K562 (cell line): ENCODE data around the gene DMAC1. TPM values are rescaled to one million over a fixed set of nuclear protein-coding genes. Genes with fewer than 3 reads are reported as not detected.
A peak's percentile ranks its signal among the peaks of the same experiment; 100 is the strongest.

Source experiments
- ARID1B ChIP-seq: fragments of 450-650 bp; IDR thresholded peaks from 2 replicates; pipeline ENCODE4 v1.6.1; 2016; ENCODE audit warnings: antibody characterized with exemption, mild to moderate bottlenecking, inconsistent platforms
- FIP1L1 ChIP-seq: fragments of 200-400 bp; formaldehyde crosslinking; IDR thresholded peaks from 2 replicates; pipeline ENCODE4 v1.6.1; 2018; ENCODE audit warnings: mild to moderate bottlenecking, low read depth, low read length; ENCODE audit not compliant: poor library complexity, severe bottlenecking
- GTF2A2 ChIP-seq: IDR thresholded peaks from 2 replicates; pipeline ENCODE4 v1.6.1; 2016; ENCODE audit warnings: mild to moderate bottlenecking, missing genetic modification characterization, missing compliant biosample characterization
- HDAC8 ChIP-seq: fragments of 450-650 bp; IDR thresholded peaks from 2 replicates; pipeline ENCODE4 v1.6.1; 2016; ENCODE audit warnings: mild to moderate bottlenecking, missing genetic modification characterization, moderate library complexity, missing compliant biosample characterization
- HLTF ChIP-seq: fragments of 450-650 bp; IDR thresholded peaks from 2 replicates; pipeline ENCODE4 v1.6.1; 2016
- KDM5B ChIP-seq: fragments of 200-600 bp; sonication (generic); IDR thresholded peaks from 2 replicates; pipeline ENCODE4 v1.6.1; 2012; ENCODE audit warnings: low read depth, mild to moderate bottlenecking, moderate library complexity, low read length, control low read depth, inconsistent platforms; ENCODE audit not compliant: insufficient replicate concordance
- MTA3 ChIP-seq: fragments of 450-650 bp; formaldehyde crosslinking; IDR thresholded peaks from 2 replicates; pipeline ENCODE4 v1.6.1; 2017; ENCODE audit warnings: mild to moderate bottlenecking, borderline replicate concordance
- NFIC ChIP-seq: fragments of 450-650 bp; IDR thresholded peaks from 2 replicates; pipeline ENCODE4 v1.6.1; 2017; ENCODE audit warnings: mild to moderate bottlenecking, inconsistent platforms
- PPARD ChIP-seq: fragments of 250-450 bp; sonication (Bioruptor Pico); IDR thresholded peaks from 2 replicates; pipeline ENCODE4 v1.8.0; 2022; ENCODE audit warnings: inconsistent platforms, mild to moderate bottlenecking, moderate library complexity
- PRMT5 ChIP-seq: sonication (generic); formaldehyde crosslinking; IDR thresholded peaks from 2 replicates; pipeline ENCODE4 v1.5.0; 2020; ENCODE audit warnings: missing genetic modification reagents
- TSC22D4 ChIP-seq: fragments of 450-650 bp; IDR thresholded peaks from 2 replicates; pipeline ENCODE4 v1.6.1; 2016; ENCODE audit warnings: missing genetic modification characterization, missing biosample characterization, control low read depth
- ZNF124 ChIP-seq: sonication (generic); formaldehyde crosslinking; IDR thresholded peaks from 2 replicates; pipeline ENCODE4 v1.8.1; 2022; ENCODE audit warnings: missing genetic modification reagents
- polyA plus RNA-seq, 8 experiments: library from polyadenylated mRNA; depleted of rRNA in 4 of 8; stranded (reverse) in 5 of 8; unstranded in 3 of 8; fragments of >200 nt; fragmentation: Nextera tagmentation in 2 of 8; fragmentation: Illumina TruSeq in 1 of 8; extraction: Ambion mirVana in 2 of 8; extraction: Trizol in 1 of 8; gene quantifications; 2 replicates each; pipeline versions ENCODE4 v1.2.1 to v1.2.3, GENCODE V29; 2011 to 2014; ENCODE audit warnings: inconsistent platforms in 1 of 8, missing spikeins in 1 of 8
- total RNA-seq, 7 experiments: library from RNA; depleted of rRNA in 6 of 7; stranded (reverse); fragments of >200 nt in 6 of 7; fragmentation: Illumina TruSeq in 2 of 7; extraction: Trizol in 2 of 7; gene quantifications; 2 replicates each; pipeline versions ENCODE4 v1.2.1 to v1.2.3, GENCODE V29; 2011 to 2021; ENCODE audit warnings: low replicate concordance in 1 of 7
- TF ChIP-seq, protein P1 (sequence below): sonication (generic); formaldehyde crosslinking; IDR thresholded peaks from 2 replicates; pipeline ENCODE4 v1.8.0; 2023; ENCODE audit warnings: mild to moderate bottlenecking, missing genetic modification reagents
- TF ChIP-seq, protein P2 (sequence below): fragments of 450-650 bp; IDR thresholded peaks from 2 replicates; pipeline ENCODE4 v1.6.1; 2017; ENCODE audit warnings: antibody characterized with exemption, mild to moderate bottlenecking
- TF ChIP-seq, protein P3 (sequence below): sonication (generic); formaldehyde crosslinking; IDR thresholded peaks from 2 replicates; pipeline ENCODE4 v1.8.1; 2022; ENCODE audit warnings: missing genetic modification reagents
- TF ChIP-seq, protein P4 (sequence below): sonication (generic); formaldehyde crosslinking; IDR thresholded peaks from 2 replicates; pipeline ENCODE4 v1.8.0; 2022; ENCODE audit warnings: mild to moderate bottlenecking, missing genetic modification reagents, borderline replicate concordance

Gene DMAC1
- total and polyA plus RNA-seq, 9 of the 15 experiments (the other 6 are each of a cell fraction or from before 2014, with no cell fraction given) = 15.9 to 94.4 (median 38.4) TPM

DNA sequence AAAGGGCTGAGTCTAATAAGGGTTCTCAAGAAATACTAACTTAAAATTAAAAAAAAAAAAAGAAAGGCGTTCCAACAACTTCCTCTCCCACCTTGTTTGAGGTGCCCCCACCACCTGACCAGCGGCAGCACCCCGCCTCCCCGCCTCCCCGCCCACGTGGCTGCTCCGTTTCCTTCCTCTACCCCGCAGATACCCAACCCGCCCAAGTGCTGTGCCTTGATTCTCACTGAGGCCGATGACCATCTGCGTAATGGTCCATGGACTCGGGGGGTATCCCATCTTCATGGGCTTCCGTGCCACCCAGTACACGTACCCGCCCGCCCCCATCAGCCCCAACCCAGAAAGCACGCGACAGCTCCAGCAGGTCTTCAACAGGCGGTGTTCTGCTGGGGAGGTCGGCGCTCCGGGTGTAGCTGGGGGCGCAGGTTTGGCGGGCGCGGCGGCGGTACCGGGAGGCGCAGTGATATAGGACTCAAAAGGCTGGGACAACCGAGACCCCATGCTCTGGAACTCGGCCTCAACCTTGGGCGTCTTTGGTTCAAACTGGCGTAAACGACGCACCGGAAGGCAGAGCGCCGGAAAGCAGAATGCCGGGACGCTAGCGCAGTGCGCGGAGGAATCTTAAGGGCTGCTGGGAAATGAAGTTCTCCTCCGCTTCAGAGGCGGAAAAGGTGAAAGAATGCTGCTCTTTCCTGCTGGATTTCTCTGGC is at the start of gene DMAC1 (continued):
- TF ChIP-seq, protein P1, sequence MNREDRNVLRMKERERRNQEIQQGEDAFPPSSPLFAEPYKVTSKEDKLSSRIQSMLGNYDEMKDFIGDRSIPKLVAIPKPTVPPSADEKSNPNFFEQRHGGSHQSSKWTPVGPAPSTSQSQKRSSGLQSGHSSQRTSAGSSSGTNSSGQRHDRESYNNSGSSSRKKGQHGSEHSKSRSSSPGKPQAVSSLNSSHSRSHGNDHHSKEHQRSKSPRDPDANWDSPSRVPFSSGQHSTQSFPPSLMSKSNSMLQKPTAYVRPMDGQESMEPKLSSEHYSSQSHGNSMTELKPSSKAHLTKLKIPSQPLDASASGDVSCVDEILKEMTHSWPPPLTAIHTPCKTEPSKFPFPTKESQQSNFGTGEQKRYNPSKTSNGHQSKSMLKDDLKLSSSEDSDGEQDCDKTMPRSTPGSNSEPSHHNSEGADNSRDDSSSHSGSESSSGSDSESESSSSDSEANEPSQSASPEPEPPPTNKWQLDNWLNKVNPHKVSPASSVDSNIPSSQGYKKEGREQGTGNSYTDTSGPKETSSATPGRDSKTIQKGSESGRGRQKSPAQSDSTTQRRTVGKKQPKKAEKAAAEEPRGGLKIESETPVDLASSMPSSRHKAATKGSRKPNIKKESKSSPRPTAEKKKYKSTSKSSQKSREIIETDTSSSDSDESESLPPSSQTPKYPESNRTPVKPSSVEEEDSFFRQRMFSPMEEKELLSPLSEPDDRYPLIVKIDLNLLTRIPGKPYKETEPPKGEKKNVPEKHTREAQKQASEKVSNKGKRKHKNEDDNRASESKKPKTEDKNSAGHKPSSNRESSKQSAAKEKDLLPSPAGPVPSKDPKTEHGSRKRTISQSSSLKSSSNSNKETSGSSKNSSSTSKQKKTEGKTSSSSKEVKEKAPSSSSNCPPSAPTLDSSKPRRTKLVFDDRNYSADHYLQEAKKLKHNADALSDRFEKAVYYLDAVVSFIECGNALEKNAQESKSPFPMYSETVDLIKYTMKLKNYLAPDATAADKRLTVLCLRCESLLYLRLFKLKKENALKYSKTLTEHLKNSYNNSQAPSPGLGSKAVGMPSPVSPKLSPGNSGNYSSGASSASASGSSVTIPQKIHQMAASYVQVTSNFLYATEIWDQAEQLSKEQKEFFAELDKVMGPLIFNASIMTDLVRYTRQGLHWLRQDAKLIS (CRISPR knock-in tag) = no peak
- TF ChIP-seq ARID1B = no peak
- TF ChIP-seq HLTF = no peak
- TF ChIP-seq MTA3 = no peak
- TF ChIP-seq GTF2A2 (tag) = no peak
- TF ChIP-seq TSC22D4 (tag) = no peak
- no peak for TF ChIP-seq PPARD (CRISPR knock-in tag)
- no peak; the same call in 1 of the 2 replicates for TF ChIP-seq NFIC
- TF ChIP-seq FIP1L1 = no peak
- no peak for TF ChIP-seq PRMT5 (CRISPR knock-in tag)
- peak; percentile 48 for TF ChIP-seq KDM5B
- TF ChIP-seq, protein P2, sequence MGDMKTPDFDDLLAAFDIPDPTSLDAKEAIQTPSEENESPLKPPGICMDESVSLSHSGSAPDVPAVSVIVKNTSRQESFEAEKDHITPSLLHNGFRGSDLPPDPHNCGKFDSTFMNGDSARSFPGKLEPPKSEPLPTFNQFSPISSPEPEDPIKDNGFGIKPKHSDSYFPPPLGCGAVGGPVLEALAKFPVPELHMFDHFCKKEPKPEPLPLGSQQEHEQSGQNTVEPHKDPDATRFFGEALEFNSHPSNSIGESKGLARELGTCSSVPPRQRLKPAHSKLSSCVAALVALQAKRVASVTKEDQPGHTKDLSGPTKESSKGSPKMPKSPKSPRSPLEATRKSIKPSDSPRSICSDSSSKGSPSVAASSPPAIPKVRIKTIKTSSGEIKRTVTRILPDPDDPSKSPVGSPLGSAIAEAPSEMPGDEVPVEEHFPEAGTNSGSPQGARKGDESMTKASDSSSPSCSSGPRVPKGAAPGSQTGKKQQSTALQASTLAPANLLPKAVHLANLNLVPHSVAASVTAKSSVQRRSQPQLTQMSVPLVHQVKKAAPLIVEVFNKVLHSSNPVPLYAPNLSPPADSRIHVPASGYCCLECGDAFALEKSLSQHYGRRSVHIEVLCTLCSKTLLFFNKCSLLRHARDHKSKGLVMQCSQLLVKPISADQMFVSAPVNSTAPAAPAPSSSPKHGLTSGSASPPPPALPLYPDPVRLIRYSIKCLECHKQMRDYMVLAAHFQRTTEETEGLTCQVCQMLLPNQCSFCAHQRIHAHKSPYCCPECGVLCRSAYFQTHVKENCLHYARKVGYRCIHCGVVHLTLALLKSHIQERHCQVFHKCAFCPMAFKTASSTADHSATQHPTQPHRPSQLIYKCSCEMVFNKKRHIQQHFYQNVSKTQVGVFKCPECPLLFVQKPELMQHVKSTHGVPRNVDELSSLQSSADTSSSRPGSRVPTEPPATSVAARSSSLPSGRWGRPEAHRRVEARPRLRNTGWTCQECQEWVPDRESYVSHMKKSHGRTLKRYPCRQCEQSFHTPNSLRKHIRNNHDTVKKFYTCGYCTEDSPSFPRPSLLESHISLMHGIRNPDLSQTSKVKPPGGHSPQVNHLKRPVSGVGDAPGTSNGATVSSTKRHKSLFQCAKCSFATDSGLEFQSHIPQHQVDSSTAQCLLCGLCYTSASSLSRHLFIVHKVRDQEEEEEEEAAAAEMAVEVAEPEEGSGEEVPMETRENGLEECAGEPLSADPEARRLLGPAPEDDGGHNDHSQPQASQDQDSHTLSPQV = no peak
- no peak for TF ChIP-seq ZNF124 (CRISPR knock-in tag)
- TF ChIP-seq HDAC8 (tag) = no peak
- TF ChIP-seq, protein P3, sequence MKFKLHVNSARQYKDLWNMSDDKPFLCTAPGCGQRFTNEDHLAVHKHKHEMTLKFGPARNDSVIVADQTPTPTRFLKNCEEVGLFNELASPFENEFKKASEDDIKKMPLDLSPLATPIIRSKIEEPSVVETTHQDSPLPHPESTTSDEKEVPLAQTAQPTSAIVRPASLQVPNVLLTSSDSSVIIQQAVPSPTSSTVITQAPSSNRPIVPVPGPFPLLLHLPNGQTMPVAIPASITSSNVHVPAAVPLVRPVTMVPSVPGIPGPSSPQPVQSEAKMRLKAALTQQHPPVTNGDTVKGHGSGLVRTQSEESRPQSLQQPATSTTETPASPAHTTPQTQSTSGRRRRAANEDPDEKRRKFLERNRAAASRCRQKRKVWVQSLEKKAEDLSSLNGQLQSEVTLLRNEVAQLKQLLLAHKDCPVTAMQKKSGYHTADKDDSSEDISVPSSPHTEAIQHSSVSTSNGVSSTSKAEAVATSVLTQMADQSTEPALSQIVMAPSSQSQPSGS = no peak
- TF ChIP-seq, protein P4, sequence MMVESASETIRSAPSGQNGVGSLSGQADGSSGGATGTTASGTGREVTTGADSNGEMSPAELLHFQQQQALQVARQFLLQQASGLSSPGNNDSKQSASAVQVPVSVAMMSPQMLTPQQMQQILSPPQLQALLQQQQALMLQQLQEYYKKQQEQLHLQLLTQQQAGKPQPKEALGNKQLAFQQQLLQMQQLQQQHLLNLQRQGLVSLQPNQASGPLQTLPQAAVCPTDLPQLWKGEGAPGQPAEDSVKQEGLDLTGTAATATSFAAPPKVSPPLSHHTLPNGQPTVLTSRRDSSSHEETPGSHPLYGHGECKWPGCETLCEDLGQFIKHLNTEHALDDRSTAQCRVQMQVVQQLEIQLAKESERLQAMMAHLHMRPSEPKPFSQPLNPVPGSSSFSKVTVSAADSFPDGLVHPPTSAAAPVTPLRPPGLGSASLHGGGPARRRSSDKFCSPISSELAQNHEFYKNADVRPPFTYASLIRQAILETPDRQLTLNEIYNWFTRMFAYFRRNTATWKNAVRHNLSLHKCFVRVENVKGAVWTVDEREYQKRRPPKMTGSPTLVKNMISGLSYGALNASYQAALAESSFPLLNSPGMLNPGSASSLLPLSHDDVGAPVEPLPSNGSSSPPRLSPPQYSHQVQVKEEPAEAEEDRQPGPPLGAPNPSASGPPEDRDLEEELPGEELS (CRISPR knock-in tag) = no peak
